Liver (tissue), 9 donors: ENCODE data around the gene CD79A. TPM values are rescaled to one million over a fixed set of nuclear protein-coding genes. Genes with fewer than 3 reads are reported as not detected.

Experiments used
- DNase-seq: peaks from one replicate; pipeline ENCODE4 v3.0.0-alpha.2; 2017; ENCODE audit warnings: low spot score
- H3K27ac ChIP-seq, 2 donors: one replicate each; pipeline ENCODE4 v1.7.0; 2013; ENCODE audit warnings: inconsistent platforms in 2 of 2, low read length in 2 of 2, control low read depth in 1 of 2, low read depth in 1 of 2, mild to moderate bottlenecking in 1 of 2
- H3K27me3 ChIP-seq, 4 donors: one replicate each; pipeline versions ENCODE4 v1.6.1 to v1.7.0; 2013; ENCODE audit warnings: low read length in 3 of 4, inconsistent platforms in 1 of 4, mild to moderate bottlenecking in 1 of 4, moderate library complexity in 1 of 4; ENCODE audit not compliant: control insufficient read depth in 4 of 4, insufficient read depth in 4 of 4
- H3K36me3 ChIP-seq, 4 donors: one replicate each; pipeline versions ENCODE4 v1.6.1 to v1.7.0; 2013; ENCODE audit warnings: low read length in 3 of 4, mild to moderate bottlenecking in 3 of 4, low read depth in 1 of 4, moderate library complexity in 1 of 4; ENCODE audit not compliant: control insufficient read depth in 4 of 4, insufficient read depth in 3 of 4
- H3K4me1 ChIP-seq, 4 donors: one replicate each; pipeline versions ENCODE4 v1.6.1 to v1.7.0; 2013; ENCODE audit warnings: low read length in 3 of 4, mild to moderate bottlenecking in 3 of 4, moderate library complexity in 1 of 4; ENCODE audit not compliant: control insufficient read depth in 4 of 4, insufficient read depth in 4 of 4
- H3K4me3 ChIP-seq, 3 donors: one replicate each; pipeline versions ENCODE4 v1.6.1 to v1.7.0; 2013; ENCODE audit warnings: low read length in 3 of 3, control low read depth in 1 of 3, low read depth in 1 of 3, mild to moderate bottlenecking in 1 of 3
- H3K9ac ChIP-seq, 2 donors: one replicate each; pipeline ENCODE4 v1.7.0; 2013; ENCODE audit warnings: low read length in 2 of 2, mild to moderate bottlenecking in 2 of 2, moderate library complexity in 2 of 2, control low read depth in 1 of 2, low read depth in 1 of 2
- H3K9me3 ChIP-seq, 4 donors: one replicate each; pipeline versions ENCODE4 v1.6.1 to v1.7.0; 2013; ENCODE audit warnings: low read length in 3 of 4; ENCODE audit not compliant: control insufficient read depth in 4 of 4
- ATF3 ChIP-seq: IDR thresholded peaks from 2 replicates; pipeline ENCODE4 v1.6.1; 2016; ENCODE audit warnings: antibody characterized with exemption
- CTCF ChIP-seq: fragments of 150-350 bp; IDR thresholded peaks from 2 replicates; pipeline ENCODE4 v1.5.1; 2017; ENCODE audit warnings: improper control_type of control experiment, low read depth, low read length; ENCODE audit not compliant: missing input control
- EGR1 ChIP-seq, 2 donors: IDR thresholded peaks; 2 replicates each; pipeline ENCODE4 v1.6.1; 2016 to 2018; ENCODE audit warnings: antibody characterized with exemption in 2 of 2, low read depth in 2 of 2
- FOXA2 ChIP-seq: IDR thresholded peaks from 2 replicates; pipeline ENCODE4 v1.6.1; 2016; ENCODE audit warnings: antibody characterized with exemption
- GABPA ChIP-seq, 2 donors: IDR thresholded peaks in 1 of 2; conservative IDR thresholded peaks in 1 of 2; 2 replicates each; pipeline ENCODE4 v1.6.1; 2016; ENCODE audit warnings: antibody characterized with exemption in 2 of 2, mild to moderate bottlenecking in 1 of 2, moderate library complexity in 1 of 2
- HNF4A ChIP-seq, 2 donors: conservative IDR thresholded peaks; 2 replicates each; pipeline ENCODE4 v1.6.1; 2016; ENCODE audit warnings: antibody characterized with exemption in 2 of 2, mild to moderate bottlenecking in 2 of 2
- HNF4G ChIP-seq: IDR thresholded peaks from 2 replicates; pipeline ENCODE4 v1.6.1; 2016; ENCODE audit warnings: antibody characterized with exemption
- JUND ChIP-seq, 2 donors: IDR thresholded peaks; 2 replicates each; pipeline ENCODE4 v1.6.1; 2016; ENCODE audit warnings: antibody characterized with exemption in 2 of 2
- MAX ChIP-seq: IDR thresholded peaks from 2 replicates; pipeline ENCODE4 v1.6.1; 2016; ENCODE audit warnings: antibody characterized with exemption
- NR2F2 ChIP-seq: IDR thresholded peaks from 2 replicates; pipeline ENCODE4 v1.6.1; 2016; ENCODE audit warnings: antibody characterized with exemption
- RAD21 ChIP-seq, 2 donors: IDR thresholded peaks; 2 replicates each; pipeline ENCODE4 v1.6.1; 2016; ENCODE audit warnings: antibody characterized with exemption in 2 of 2, mild to moderate bottlenecking in 2 of 2
- REST ChIP-seq: IDR thresholded peaks from 2 replicates; pipeline ENCODE4 v1.6.1; 2016; ENCODE audit warnings: antibody characterized with exemption, mild to moderate bottlenecking
- RXRA ChIP-seq, 2 donors: IDR thresholded peaks; 2 replicates each; pipeline ENCODE4 v1.6.1; 2017 to 2018; ENCODE audit warnings: antibody characterized with exemption in 2 of 2, mild to moderate bottlenecking in 1 of 2
- SP1 ChIP-seq: IDR thresholded peaks from 2 replicates; pipeline ENCODE4 v1.6.1; 2018; ENCODE audit warnings: antibody characterized with exemption, mild to moderate bottlenecking
- TAF1 ChIP-seq: conservative IDR thresholded peaks from 2 replicates; pipeline ENCODE4 v1.6.1; 2016; ENCODE audit warnings: antibody characterized with exemption, mild to moderate bottlenecking
- YY1 ChIP-seq: IDR thresholded peaks from 2 replicates; pipeline ENCODE4 v1.6.1; 2016; ENCODE audit warnings: antibody characterized with exemption, mild to moderate bottlenecking
- ZBTB33 ChIP-seq: IDR thresholded peaks from 2 replicates; pipeline ENCODE4 v1.6.1; 2016; ENCODE audit warnings: antibody characterized with exemption
- WGBS: extraction: QIAGEN DNeasy Blood & Tissue Kit; methylation state at CpG from one replicate; pipeline ENCODE4 v1.1.7; 2013; 5-methylcytosine and 5-hydroxymethylcytosine counted together
- polyA plus RNA-seq, 2 donors: library from polyadenylated mRNA; stranded (reverse) in 1 of 2; unstranded in 1 of 2; fragments of 200-250 nt in 1 of 2; fragments of >200 nt in 1 of 2; fragmentation: Nextera tagmentation in 1 of 2; extraction: Ambion mirVana in 1 of 2; gene quantifications; one replicate each; pipeline versions ENCODE4 v1.2.1 to v1.2.3, GENCODE V29; 2013 to 2015
- total RNA-seq, 2 donors: library from RNA; depleted of rRNA; stranded (reverse); fragments of >200 nt; gene quantifications; one replicate each; pipeline ENCODE4 v1.2.3, GENCODE V29; 2014
- donor health status: healthy.
- donor health status: healthy.
- donor health status: healthy.
- donor health status: healthy.
- donor health status: healthy.

The CD79A gene
- total and polyA plus RNA-seq, 4 donors, result 0.43 to 5.0 (median 2.0) TPM

- Histone ChIP-seq H3K9ac (no peak overlapping the region), H3K4me3 (no peak overlapping the region), H3K36me3 (peaks cover 24 to 72% (median 29%) of the 10 kb centered on the region in 4 donors), H3K27ac (no peak overlapping the region), H3K27me3 (no peaks in the 10 kb centered on the region), H3K9me3 (no peaks in the 10 kb centered on the region), H3K4me1 (peaks cover 0 to 7% (median 4%) of the 10 kb centered on the region in 4 donors)
- DNase-seq, result no peak
- no peak for TF ChIP-seq REST
- no peak for TF ChIP-seq ZBTB33
- no peak for TF ChIP-seq EGR1 (IDR thresholded peaks at IDR 0.05; ENCODE audit: low read depth in 2 of 2)
- no peak for TF ChIP-seq JUND (IDR thresholded peaks at IDR 0.05)
- no peak for TF ChIP-seq FOXA2
- no peak for TF ChIP-seq CTCF
- no peak for TF ChIP-seq MAX
- TF ChIP-seq RXRA (IDR thresholded peaks at IDR 0.05), result no peak
- TF ChIP-seq YY1, result no peak
- TF ChIP-seq NR2F2, result no peak
- TF ChIP-seq HNF4G, result no peak
- no peak for TF ChIP-seq GABPA (IDR thresholded peaks at IDR 0.05 in 1 of 2, conservative IDR thresholded peaks at IDR 0.05 in 1 of 2)
- TF ChIP-seq SP1, result no peak
- TF ChIP-seq HNF4A (conservative IDR thresholded peaks at IDR 0.05), result no peak
- no peak for TF ChIP-seq ATF3
- no peak for TF ChIP-seq TAF1
- TF ChIP-seq RAD21 (IDR thresholded peaks at IDR 0.05), result no peak
- 95% methylated on average over 19 of the region's 19 CpGs for WGBS
Measured at GRCh38 chr19:41903193-41903953, 26.3 kb downstream of the CD79A start.
